ENCODE measurements around the gene ASTN1.

GRCh38 chr1:177126267-177126666, 38.2 kb downstream of the ASTN1 start:
- TF ChIP-seq, protein P1, sequence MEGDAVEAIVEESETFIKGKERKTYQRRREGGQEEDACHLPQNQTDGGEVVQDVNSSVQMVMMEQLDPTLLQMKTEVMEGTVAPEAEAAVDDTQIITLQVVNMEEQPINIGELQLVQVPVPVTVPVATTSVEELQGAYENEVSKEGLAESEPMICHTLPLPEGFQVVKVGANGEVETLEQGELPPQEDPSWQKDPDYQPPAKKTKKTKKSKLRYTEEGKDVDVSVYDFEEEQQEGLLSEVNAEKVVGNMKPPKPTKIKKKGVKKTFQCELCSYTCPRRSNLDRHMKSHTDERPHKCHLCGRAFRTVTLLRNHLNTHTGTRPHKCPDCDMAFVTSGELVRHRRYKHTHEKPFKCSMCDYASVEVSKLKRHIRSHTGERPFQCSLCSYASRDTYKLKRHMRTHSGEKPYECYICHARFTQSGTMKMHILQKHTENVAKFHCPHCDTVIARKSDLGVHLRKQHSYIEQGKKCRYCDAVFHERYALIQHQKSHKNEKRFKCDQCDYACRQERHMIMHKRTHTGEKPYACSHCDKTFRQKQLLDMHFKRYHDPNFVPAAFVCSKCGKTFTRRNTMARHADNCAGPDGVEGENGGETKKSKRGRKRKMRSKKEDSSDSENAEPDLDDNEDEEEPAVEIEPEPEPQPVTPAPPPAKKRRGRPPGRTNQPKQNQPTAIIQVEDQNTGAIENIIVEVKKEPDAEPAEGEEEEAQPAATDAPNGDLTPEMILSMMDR (conservative IDR thresholded peaks at IDR 0.05 in 1 of 2, IDR thresholded peaks at IDR 0.05 in 1 of 2; ENCODE audit: extremely low read depth in 1 of 2, insufficient read depth in 1 of 2, low read depth in 1 of 2, low read length in 2 of 2) = no peak
- no peak for TF ChIP-seq EZH2 (IDR thresholded peaks at IDR 0.05; ENCODE audit: borderline replicate concordance, low read length)
